Femur (tissue), 1 donor: ENCODE results near the gene SLC22A23.

Experiments
- DNase-seq: peaks from one replicate; pipeline ENCODE4 v3.0.0-alpha.2; 2017

The SLC22A23 gene

DNA sequence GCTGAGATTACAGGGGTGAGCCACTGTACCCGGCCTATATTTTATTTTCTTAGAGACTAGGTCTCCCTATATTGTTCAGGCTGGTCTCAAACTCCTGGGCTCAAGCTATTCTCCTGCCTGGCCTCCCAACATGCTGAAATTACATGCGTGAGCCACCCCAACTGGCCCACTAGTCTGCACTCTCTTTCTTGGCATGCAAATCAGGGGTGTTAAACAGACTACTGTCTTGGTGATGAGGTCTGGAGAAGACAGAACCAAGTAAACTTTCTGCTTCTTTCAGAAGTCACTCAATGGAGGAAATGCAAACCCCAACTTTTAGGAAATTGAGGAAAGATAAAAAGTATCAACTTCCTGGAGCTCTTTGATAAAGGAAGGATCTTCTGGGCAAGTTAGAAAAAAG lies 221.4 kb downstream of the SLC22A23 start:
- no peak for DNase-seq

DNA sequence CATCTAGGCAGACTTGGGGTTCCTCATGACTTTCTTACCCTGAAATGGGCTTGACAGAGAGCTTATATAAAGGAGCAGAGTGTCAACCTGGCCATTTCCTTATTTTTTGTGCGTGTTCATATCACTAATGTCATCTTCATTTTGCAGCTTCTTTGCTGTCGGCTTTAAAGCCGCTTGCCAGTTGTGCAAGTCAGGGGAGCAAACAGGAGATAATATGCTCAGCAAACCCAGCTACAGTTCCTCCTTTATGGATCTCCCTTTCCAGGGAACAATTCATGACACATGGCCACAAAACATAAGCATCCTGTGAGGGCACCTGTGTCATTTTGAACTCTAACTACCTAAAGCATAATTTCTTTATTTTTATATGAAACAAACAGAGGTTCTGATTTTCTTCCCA lies 222.9 kb downstream of the SLC22A23 start:
- no peak for DNase-seq

DNA sequence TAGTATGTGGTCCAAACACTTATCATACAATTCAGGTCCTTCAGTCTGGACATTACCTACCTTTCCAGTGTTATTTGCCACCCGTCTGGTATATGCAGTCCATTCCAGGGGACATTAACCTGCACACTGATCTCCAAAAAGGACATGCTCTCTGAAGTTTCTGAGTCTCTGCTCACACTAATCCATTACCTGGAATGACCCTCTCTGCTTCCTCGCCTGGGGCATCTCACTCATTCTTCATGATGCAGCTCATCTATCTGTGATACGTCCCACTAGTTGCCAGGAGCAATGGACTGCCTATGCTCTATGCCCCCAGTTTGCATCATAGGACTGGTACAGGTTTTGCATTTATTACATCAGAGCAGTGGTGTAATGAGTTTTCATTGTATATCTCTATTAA lies 223.5 kb downstream of the SLC22A23 start:
- DNase-seq = no peak

DNA sequence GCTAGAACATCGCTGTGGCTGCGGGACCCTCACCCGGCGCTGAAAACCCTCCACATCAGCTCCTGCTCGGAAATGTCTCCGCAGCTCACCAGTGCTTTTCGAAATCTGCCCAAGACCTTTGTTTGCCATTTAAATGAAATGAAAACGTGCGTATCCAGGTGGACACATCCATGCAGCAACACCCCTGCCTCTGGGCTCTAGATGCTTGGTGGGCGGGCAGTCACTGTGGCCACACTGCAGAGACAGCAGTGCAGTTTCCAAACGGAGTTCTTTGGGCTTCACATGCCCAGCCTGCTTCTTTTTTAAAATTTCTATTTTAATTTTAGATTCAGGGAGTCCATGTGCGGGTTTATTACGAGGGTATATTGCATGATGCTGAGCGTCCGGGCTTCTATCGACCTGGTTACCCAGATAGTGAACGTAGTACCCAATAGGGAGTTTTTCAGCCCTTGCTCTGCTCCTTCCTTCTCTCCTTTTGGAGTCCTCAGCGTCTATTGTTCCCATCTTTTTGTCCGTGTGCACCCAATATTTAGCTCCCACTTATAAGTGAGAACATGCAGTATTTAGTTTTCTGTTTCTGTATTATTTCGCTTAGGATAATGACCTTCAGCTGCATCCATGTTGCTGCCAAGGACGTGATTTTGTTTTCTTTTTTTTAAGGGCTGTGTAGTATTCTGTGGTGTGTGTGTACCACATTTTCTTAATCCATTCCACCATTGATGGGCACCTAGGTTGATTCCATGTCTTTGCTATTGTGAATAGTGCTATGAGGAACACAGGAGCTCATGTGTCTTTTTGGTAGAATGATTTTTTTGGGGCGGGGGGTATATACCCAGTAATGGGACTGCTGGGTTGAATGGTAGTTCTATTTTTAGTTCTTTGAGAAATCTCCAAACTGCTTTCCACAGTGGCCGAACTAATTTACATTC lies 224.6 kb downstream of the SLC22A23 start:
- DNase-seq = no peak

DNA sequence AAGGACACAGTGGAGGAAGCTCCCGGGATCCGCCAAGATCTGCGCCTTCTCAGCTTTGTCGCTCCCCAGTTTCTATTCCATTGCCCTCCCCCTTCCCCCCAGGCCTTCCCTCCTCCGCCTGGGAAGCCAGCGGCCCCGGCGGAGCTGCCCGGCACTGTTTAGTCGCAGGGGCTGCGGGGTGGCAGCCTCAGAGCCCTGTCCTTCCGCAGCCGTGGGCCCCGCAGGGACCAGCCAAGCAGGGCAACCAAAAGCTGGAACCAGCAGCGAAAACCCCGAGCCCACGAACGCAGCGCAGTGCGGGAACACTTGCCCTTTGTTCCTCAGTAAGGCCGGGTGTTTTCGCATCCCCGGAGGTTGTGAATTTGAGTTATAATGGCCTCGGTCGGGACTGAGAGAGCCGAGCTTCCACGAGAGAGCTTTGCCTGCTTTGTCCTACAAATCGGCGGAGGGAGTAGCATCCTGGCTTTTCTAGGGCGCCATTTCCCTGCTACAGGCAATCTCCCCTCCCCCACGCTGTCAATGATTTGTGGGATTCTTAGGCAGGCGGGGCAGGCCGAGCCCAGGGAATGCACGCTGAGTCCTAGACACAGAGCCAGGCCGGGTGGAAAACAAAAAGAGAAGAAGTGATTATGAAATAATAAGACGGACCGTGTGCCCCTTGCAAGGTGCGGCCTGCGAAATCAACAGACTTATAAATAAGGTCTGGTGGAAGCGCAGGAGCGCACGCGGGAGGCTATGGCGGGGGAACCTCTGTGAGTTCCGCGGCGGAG lies 225.4 kb downstream of the SLC22A23 start:
- peak; percentile 82 for DNase-seq

DNA sequence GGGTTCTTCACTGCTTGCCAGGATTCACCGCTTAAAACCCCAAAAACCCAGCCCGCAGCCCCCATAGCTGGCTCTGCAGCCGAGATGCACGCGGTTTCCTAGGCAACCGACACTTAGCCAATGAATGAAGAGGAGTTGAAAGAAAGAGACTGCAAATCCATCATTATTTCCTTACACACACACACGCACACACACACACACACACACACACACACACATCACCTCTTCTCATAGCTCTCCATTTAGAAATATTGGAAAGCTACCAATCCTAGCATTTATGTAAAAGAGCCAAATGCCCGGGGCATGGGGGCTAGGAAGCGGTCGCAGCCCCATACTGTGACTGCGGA lies 226.0 kb downstream of the SLC22A23 start:
- peak; percentile 71 for DNase-seq

DNA sequence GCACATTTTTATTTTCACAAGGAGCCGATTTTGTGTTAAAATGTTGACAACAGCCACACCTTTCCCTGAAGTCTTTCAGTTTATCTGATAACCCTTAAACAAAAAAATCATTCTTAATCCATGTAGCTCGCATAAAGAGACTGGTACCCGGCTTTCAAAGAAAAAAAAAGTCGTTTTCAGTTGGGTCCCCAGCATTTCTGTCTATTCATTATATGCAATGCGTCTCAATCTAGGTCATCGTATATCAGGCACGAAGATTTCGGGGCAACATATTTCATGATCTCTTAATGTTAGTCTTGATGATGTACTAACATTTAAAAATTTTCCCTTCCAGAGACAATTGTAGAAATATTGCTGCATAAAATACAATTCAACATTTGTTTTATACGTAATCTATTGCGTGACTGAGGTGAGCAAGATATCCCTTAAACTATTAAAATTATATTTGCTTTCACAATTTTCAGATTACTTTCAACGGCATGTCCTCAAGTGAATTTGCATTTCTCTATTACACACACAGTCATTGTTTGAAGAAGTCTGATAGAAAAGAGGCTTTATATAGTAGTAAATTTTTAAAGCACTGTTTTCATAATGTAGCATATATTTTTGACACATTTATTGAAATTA lies 226.5 kb downstream of the SLC22A23 start:
- DNase-seq = no peak

DNA sequence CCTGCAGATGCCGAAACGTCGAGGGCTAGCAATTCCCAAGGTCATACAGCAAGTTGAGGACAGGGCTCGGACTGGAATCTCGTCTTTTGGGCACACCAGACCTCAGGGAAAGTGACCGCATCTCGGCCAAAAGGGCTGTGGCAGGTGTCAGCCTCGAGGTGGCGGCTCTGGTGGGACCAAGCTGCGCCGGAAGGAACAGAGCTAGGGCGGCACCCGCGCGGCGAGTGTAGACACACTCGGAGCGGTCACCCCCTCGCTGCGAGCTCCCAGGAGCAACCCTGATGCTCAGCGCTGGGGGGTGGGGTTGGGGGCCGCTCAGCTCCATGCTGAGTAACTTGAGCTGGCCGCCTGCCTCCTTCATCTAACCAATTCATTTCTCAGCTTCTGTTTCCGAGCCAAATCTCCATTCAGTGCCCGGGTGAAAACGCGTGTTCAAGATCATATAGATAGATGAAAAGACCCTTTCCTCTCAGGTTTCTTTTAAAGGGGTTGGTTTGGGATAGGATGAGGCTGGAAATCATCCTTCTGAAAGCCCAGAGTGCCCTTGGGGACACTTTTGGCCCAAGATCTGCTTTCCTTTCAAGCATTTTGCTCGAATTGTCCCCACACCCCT lies 227.2 kb downstream of the SLC22A23 start:
- DNase-seq = no peak

DNA sequence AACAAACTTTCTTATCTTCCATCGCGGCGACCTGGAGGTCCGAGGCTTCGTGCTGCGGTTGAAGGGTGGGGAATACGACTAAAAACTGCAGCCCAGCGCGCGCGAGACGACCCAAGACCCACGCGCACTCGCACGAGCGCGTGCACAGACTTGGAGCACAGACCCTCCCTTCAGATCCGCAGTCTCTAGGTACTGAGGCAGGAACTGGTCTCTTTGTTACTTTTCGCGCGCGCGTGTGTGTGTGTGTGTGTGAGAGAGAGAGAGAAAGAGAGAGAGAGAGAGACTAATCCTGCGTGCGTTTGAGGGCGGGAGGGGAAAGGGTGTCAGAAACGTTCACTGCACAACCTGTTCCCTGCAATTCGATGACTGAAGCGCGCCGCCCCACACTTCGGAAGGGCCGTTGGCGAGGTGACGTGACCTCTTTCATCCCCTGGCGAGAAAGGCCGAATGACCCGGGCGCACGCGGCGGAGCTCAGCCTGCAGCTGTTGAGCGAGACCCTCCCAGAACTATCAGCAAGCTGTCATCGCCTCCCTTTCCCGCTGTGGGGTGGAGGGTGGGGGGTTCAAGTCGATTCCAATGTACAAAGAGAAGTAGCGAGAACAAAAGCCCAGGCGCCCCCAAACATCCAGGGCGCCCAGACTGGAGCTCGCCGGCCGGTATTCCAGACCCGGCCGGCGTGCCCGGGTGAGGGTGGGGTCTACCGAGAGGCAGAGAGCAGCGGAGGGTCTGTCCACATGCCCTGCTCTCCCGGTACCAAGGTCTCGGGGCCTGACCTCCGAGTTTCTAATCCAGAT lies 227.9 kb downstream of the SLC22A23 start:
- DNase-seq = no peak

DNA sequence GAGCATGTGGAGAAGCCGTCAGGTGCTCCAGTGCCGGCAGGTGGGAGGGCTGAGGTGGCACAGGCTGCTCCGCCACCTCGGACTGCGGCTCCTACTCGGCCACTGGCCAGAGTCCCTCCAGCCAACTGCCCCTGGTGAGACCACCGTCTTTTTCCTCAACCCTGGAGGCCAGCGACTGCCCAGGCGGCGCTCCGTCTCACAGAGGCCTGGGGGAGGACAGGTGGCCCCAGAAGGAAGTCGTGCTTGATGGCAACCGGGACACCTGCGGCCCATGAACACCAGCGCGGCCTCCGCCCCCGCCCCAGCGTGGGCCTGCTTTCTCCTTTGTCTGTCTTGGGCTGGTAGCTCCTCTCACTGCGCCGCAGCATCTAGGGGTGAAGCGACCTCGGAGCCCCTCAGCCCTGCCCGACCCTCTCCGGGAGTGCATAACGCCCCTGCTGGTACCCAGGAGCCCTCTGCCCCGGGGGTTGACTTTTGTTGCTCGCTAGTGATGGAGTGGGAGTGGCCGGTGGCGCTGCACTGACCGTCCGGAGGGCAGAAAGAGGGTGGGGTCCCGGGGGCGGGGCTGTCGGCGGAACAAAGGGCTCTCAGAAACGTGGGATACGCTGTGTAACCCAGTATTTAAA lies 228.7 kb downstream of the SLC22A23 start:
- DNase-seq = no peak

DNA sequence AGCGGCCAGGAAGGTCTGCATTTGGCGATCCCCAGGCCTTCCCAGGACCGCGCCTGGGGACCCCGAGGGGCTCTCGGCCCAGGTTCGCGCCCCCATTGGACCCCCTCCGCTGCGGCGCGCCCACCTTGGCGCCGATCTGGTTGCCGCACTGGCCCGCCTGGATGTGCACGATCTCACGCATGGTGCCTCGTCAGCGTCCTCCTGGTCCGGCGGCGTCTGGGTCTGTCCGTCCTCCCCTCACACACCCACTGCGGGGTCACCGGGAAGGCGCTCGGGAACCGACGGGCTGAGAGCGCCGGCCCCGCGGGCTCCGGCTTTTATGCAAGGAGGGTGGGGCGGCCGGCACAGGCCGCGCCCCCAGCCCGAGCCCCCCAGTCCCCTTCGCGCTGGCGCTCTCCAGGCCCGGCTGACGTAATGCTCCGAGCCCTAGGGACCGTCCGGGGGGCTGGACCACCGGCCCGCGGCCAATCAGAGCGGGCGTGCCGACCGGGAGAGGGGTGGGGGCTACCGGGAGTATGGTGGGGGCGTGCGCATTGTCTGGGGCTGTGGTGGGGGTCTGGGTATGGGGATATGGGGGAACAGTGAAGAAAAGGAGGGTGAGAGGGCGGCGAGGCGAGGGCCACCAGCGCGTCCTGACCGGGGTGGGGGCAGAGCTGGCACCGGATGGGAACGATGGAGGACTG lies 229.3 kb downstream of the SLC22A23 start, which contains the start of gene TUBB2B:
TUBB2B (minus strand) TSS at position 291 of the 683 bp plus-strand sequence; CDS start at position 181, 110 bp downstream.
- peak; percentile 88 for DNase-seq

DNA sequence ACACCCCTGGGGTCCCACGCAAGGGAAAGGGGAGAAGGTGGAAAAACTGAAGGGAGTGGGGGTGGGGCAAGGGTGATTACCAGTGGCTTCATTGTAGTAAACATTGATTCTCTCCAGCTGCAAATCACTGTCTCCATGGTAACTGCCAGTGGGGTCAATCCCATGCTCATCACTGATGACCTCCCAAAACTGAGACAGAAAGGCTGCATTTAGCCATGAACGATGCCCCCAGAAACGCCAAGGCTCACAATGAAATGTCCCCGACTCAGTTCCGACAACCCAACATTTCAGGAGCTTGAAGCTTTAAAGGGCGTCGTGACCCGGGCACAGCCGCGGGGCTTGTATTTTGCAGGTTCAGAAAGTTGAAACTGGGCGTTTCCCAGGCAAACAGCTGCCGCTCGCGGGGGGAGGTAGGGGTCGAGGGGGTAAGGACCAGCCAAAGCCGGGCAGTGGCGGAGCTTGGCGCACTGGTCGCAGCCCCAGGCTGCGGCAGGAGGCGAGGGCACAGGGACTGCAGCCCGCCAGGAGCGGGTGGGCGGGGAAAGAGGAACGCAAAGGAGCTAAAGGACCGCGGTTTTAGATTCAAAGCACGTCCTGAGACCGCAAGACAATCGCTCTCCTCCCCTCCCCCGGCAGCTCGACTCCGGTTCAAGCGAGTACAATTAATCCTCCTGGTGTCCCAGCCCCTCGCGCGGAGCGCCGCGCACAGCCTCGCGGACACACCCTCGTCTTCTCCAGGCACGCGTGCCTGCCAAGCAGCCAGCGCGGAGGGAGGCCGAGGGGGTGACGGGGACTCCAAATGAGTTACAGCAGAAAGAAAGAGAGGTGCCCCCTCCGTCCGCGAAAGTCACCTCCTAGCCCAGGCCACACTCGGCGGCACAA lies 230.1 kb downstream of the SLC22A23 start:
- peak; percentile 75 for DNase-seq

DNA sequence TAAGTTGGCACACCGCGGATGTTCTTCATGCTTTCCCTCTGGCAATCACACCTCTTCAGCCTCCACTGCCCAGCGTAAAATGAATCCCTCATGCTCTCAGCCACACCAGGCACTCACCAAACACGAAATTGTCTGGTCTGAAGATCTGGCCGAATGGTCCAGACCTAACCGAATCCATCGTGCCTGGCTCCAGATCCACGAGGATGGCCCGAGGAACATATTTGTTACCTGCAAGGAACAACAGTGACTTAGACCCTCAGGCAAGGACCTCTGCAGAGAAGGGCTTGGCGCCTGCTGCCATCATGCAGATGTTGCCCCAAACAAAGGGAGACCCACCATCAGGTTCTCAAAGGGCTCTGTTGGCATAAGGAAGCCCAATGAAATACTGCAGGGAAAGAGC lies 230.8 kb downstream of the SLC22A23 start:
- no peak for DNase-seq

DNA sequence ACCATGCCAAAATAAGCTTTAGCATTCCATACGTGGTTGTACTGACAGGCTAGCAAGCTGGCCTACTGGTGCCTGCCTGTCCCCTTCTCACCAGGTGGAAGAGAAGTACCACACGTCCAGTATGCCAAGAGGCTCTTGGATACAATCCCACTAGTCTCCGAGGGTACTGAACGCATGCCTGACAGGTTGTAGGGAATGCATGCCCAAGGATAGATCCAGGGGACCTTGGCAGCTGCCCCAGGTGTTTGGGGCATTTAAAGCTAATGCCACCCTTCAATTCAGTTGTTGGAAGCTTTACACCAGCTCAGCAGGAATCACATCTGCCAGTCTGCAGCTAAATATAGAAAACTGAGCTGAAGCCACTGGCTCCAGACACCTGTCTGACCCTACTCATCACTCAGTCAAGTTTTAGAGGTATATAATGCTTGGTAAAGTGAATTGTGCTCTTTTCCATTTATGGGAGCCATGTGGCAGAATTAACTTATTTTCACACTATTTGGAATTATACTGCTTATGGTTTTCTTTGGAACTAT lies 234.3 kb downstream of the SLC22A23 start:
- no peak for DNase-seq

DNA sequence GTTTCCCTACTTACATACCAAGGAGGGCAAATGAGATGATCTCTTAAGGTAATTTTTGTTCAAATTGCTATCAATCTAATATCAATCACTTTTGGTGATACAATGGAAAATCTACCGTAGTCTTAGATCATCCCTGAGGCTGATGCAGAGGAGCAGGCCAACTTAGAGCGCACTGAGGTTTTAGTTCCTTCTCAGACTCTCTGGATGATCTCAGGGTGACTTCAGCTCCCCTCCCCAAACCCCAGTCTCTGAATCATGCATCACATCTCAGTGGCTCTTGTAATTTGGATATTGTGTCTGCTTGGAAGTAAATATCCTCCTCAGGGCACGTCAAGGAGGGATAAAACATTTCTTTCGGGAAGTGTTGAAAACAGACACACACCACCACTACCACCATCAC lies 235.3 kb downstream of the SLC22A23 start:
- no peak for DNase-seq

DNA sequence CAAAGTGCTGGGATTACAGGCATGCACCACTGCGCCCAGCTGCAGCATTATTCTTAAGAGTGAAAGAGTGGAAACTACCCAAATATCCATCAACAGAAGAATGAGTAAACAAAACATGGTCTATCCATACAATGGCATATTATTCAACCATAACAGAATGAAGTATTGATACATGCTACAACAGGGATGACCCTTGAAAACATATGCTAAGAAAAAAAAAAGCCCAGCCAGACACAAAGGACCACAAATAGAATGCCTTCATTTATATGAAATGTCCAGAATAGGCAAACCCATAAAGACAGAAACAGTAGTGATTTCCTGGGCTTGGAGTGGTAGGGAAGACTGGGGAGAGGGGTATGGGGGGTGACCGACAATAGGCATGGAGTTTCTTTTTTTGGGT lies 236.5 kb downstream of the SLC22A23 start:
- no peak for DNase-seq
